ENCODE results near the gene NCOR1. TPM values are rescaled to one million over a fixed set of nuclear protein-coding genes. Genes with fewer than 3 reads are reported as not detected.

The NCOR1 gene
- total RNA-seq, 1 experiment from 2014 or later, result 83.8 TPM

DNA sequence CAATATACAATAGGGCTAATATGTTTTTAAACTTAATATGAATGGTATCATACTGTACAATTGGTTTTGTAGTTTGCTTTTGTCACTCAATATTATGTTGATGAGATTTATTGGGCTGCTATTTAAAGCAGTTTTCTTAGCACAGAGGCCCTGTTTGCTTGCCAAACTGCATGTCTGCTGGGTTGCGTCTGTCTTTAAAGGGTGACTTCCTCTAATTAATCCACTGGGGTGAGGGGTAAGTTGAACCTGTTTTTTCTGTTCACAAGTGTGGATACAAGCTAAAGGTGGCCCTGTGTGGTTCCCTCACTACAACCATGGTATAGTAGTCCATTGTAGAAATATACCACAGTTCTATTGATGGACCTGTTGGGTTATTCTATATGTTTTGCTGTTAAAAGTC lies 196.0 kb downstream of the NCOR1 start:
- TF ChIP-seq, protein P1, sequence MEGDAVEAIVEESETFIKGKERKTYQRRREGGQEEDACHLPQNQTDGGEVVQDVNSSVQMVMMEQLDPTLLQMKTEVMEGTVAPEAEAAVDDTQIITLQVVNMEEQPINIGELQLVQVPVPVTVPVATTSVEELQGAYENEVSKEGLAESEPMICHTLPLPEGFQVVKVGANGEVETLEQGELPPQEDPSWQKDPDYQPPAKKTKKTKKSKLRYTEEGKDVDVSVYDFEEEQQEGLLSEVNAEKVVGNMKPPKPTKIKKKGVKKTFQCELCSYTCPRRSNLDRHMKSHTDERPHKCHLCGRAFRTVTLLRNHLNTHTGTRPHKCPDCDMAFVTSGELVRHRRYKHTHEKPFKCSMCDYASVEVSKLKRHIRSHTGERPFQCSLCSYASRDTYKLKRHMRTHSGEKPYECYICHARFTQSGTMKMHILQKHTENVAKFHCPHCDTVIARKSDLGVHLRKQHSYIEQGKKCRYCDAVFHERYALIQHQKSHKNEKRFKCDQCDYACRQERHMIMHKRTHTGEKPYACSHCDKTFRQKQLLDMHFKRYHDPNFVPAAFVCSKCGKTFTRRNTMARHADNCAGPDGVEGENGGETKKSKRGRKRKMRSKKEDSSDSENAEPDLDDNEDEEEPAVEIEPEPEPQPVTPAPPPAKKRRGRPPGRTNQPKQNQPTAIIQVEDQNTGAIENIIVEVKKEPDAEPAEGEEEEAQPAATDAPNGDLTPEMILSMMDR (IDR thresholded peaks at IDR 0.05), result no peak
- TF ChIP-seq, protein P2, sequence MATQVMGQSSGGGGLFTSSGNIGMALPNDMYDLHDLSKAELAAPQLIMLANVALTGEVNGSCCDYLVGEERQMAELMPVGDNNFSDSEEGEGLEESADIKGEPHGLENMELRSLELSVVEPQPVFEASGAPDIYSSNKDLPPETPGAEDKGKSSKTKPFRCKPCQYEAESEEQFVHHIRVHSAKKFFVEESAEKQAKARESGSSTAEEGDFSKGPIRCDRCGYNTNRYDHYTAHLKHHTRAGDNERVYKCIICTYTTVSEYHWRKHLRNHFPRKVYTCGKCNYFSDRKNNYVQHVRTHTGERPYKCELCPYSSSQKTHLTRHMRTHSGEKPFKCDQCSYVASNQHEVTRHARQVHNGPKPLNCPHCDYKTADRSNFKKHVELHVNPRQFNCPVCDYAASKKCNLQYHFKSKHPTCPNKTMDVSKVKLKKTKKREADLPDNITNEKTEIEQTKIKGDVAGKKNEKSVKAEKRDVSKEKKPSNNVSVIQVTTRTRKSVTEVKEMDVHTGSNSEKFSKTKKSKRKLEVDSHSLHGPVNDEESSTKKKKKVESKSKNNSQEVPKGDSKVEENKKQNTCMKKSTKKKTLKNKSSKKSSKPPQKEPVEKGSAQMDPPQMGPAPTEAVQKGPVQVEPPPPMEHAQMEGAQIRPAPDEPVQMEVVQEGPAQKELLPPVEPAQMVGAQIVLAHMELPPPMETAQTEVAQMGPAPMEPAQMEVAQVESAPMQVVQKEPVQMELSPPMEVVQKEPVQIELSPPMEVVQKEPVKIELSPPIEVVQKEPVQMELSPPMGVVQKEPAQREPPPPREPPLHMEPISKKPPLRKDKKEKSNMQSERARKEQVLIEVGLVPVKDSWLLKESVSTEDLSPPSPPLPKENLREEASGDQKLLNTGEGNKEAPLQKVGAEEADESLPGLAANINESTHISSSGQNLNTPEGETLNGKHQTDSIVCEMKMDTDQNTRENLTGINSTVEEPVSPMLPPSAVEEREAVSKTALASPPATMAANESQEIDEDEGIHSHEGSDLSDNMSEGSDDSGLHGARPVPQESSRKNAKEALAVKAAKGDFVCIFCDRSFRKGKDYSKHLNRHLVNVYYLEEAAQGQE (IDR thresholded peaks at IDR 0.05; ENCODE audit: insufficient read depth in 1 of 2, low read depth in 2 of 2, low read length in 1 of 2), result no peak
- no peak for TF ChIP-seq TCF7L2 (IDR thresholded peaks at IDR 0.05; ENCODE audit: low read depth, low read length)
- TF ChIP-seq SIN3A (IDR thresholded peaks at IDR 0.05; ENCODE audit: borderline replicate concordance, insufficient read depth, low read depth, low read length), result no peak
- TF ChIP-seq POLR2AphosphoS5 (IDR thresholded peaks at IDR 0.05; ENCODE audit: low read depth, low read length), result no peak

DNA sequence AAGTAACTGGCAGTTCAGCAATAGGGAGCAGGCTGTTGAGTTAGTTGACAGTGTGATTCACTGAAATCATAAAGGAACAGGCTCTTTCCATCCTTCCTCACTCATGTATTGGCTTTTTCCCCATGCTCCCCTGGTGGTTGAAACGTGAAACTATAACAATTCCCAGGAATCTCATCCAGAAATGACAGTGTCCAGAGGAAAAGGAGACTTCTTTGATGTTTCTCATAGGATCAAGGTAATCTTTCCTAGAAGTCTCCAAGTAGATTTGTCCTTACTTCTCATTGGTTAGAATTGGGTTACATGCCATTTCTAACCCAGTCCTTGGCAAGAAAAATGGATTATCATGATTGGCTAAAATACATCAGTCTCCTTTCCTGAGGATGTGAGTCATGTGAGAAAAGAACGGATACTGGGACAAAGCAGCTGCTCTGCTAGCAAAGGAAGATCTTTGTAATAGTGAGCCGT lies 201.4 kb downstream of the NCOR1 start:
- ATAC-seq (peak; percentile 87), DNase-seq (ENCODE audit: low read depth, low spot score) (peak; percentile 81)
- Histone ChIP-seq H3K9me3 (ENCODE audit: control insufficient read depth, insufficient read depth, low read depth, low read length) (no peaks in the 10 kb centered on the region), H3K27ac (ENCODE audit: low read length) (no peak overlapping the region), H3K4me1 (ENCODE audit: control insufficient read depth, insufficient read depth, low read length) (no peaks in the 10 kb centered on the region), H3K4me3 (ENCODE audit: low read depth in 2 of 2, low read length in 2 of 2) (no peak overlapping the region), H3K27me3 (ENCODE audit: control insufficient read depth, insufficient read depth, low read length) (no peaks in the 10 kb centered on the region), H3K36me3 (ENCODE audit: control insufficient read depth, insufficient read depth, low read length) (peaks cover 33% of the 10 kb centered on the region)
- in situ Hi-C loops (cut with HindIII; ENCODE audit: low pct_unique_long_range_greater_than_20kb, low sequenced_read_pairs), result no loop called here
- no TSS peak for BruUV-seq (replicated peaks)
- CTCF ChIA-PET, result no interaction called here
- no peak for TF ChIP-seq TCF7L2 (IDR thresholded peaks at IDR 0.05; ENCODE audit: low read depth, low read length)
- TF ChIP-seq, protein P1 (IDR thresholded peaks at IDR 0.05), result peak; percentile 54
- POLR2A ChIA-PET, result no interaction called here
- intact Hi-C loops (cut with micrococcal nuclease; ENCODE audit: unreplicated experiment), result no loop called here

More for the DNA sequence above, 196.0 kb downstream of the NCOR1 start:
- H3K27me3 ChIP-seq (ENCODE audit: control insufficient read depth, insufficient read depth, low read length), result no peaks in the 10 kb centered on the region
- ChIA-PET POLR2A (no interaction called here), CTCF (no interaction called here)
- no peaks in the 10 kb centered on the region for H3K4me1 ChIP-seq (ENCODE audit: control insufficient read depth, insufficient read depth, low read length)
- no peak overlapping the region for H3K4me3 ChIP-seq (ENCODE audit: low read depth in 2 of 2, low read length in 2 of 2)
- in situ Hi-C loops (cut with HindIII; ENCODE audit: low pct_unique_long_range_greater_than_20kb, low sequenced_read_pairs), result no loop called here
- peaks cover 19% of the 10 kb centered on the region for H3K36me3 ChIP-seq (ENCODE audit: control insufficient read depth, insufficient read depth, low read length)
- no peak overlapping the region for H3K27ac ChIP-seq (ENCODE audit: low read length)
- intact Hi-C loops (cut with micrococcal nuclease; ENCODE audit: unreplicated experiment), result no loop called here
- BruUV-seq (replicated peaks), result no TSS peak
- H3K9me3 ChIP-seq (ENCODE audit: control insufficient read depth, insufficient read depth, low read depth, low read length), result no peaks in the 10 kb centered on the region
- ATAC-seq (no peak; the same call in 1 of the 2 replicates), DNase-seq (ENCODE audit: low read depth, low spot score) (no peak)
